Left lung (tissue), 10 donors: Measurements from ENCODE around the gene SMIM23. TPM values are rescaled to one million over a fixed set of nuclear protein-coding genes. Genes with fewer than 3 reads are reported as not detected.

Experiments
- ATAC-seq: fragments of 200-7000 bp; cut with Tn5 transposase; one replicate; pipeline ENCODE4 v1.9.1; 2020; ENCODE audit warnings: moderate library complexity
- DNase-seq, 4 donors: peaks; one replicate each; pipeline ENCODE4 v3.0.0-alpha.2; 2013 to 2020
- H3K27ac ChIP-seq, 2 donors: fragments of 200-600 bp; sonication (generic) in 1 of 2; one replicate each; pipeline versions ENCODE4 v1.5.0 to v1.8.0; 2020 to 2021
- H3K27me3 ChIP-seq, 2 donors: fragments of 200-600 bp; sonication (generic) in 1 of 2; one replicate each; pipeline versions ENCODE4 v1.5.0 to v1.8.0; 2020 to 2021
- H3K36me3 ChIP-seq, 2 donors: fragments of 200-600 bp; sonication (generic) in 1 of 2; one replicate each; pipeline versions ENCODE4 v1.5.0 to v1.8.0; 2020 to 2021
- H3K4me1 ChIP-seq, 2 donors: fragments of 200-600 bp; one replicate each; pipeline ENCODE4 v1.8.0; 2021
- H3K4me3 ChIP-seq, 2 donors: fragments of 200-600 bp; sonication (generic) in 1 of 2; one replicate each; pipeline versions ENCODE4 v1.5.0 to v1.8.0; 2020 to 2021; ENCODE audit warnings: mild to moderate bottlenecking in 1 of 2
- H3K9me3 ChIP-seq, 2 donors: fragments of 200-600 bp; sonication (generic) in 1 of 2; one replicate each; pipeline versions ENCODE4 v1.5.0 to v1.8.0; 2020 to 2021
- CTCF ChIP-seq, 2 donors: fragments of 200-600 bp; sonication (generic) in 1 of 2; IDR thresholded peaks; one replicate each; pipeline versions ENCODE4 v1.5.0 to v1.8.0; 2021; ENCODE audit warnings: antibody characterized with exemption in 2 of 2
- intact Hi-C, 2 donors: fragments of 100-400 bp; cut with DNase I; formaldehyde crosslinking; loops; one replicate each; pipeline versions ENCODE4 v1.11.2 to v1.14.2; 2022
- polyA plus RNA-seq, 6 donors: library from polyadenylated mRNA; unstranded; fragments of 120-200 nt; gene quantifications; one replicate each; pipeline ENCODE4 v1.2.1, GENCODE V29; 2013; ENCODE audit not compliant: insufficient read length in 6 of 6
- total RNA-seq, 2 donors: library from RNA; stranded (reverse); fragmentation: NEBNext Ultra II Directional; extraction: Animal tissue kit (Norgen Biotek cat#: 25700); gene quantifications; one replicate each; pipeline ENCODE4 v1.2.1, GENCODE V29; 2021
- donor health status: DM: no; HTN: yes; CAD: no.
- donor health status: DM: no; HTN: no; CAD: no.

The SMIM23 gene
- total and polyA plus RNA-seq, 8 donors: not detected

GRCh38 chr5:171805746-171806145 is 20.1 kb downstream of the SMIM23 start:
- no peak for ATAC-seq
- intact Hi-C loops: no loop called here
- peaks cover 0 to 36% of the 10 kb centered on the region in 2 donors for H3K27me3 ChIP-seq
- no peak for DNase-seq
- H3K4me3 ChIP-seq: no peak overlapping the region
- H3K27ac ChIP-seq: no peak overlapping the region
- H3K36me3 ChIP-seq: no peaks in the 10 kb centered on the region
- TF ChIP-seq CTCF (IDR thresholded peaks at IDR 0.05): no peak
- no peaks in the 10 kb centered on the region for H3K9me3 ChIP-seq
- no peaks in the 10 kb centered on the region for H3K4me1 ChIP-seq

- ATAC-seq (no peak), DNase-seq (peak in 1 of 4 donors; percentile 32)
- H3K36me3 ChIP-seq: no peaks in the 10 kb centered on the region
- no peaks in the 10 kb centered on the region for H3K4me1 ChIP-seq
- peaks cover 0 to 36% of the 10 kb centered on the region in 2 donors for H3K27me3 ChIP-seq
- H3K27ac ChIP-seq: no peak overlapping the region
- peaks cover 0 to 4% of the 10 kb centered on the region in 2 donors for H3K9me3 ChIP-seq
- no peak overlapping the region for H3K4me3 ChIP-seq
- no peak for TF ChIP-seq CTCF (IDR thresholded peaks at IDR 0.05)
- intact Hi-C loops: no loop called here
Measured at GRCh38 chr5:171806976-171807747, 21.5 kb downstream of the SMIM23 start.

- TF ChIP-seq CTCF (IDR thresholded peaks at IDR 0.05): no peak
- DNase-seq (no peak), ATAC-seq (no peak)
- Histone ChIP-seq H3K36me3 (no peaks in the 10 kb centered on the region), H3K27me3 (peaks cover 0 to 36% of the 10 kb centered on the region in 2 donors), H3K9me3 (peaks cover 0 to 4% of the 10 kb centered on the region in 2 donors), H3K27ac (no peak overlapping the region), H3K4me3 (no peak overlapping the region), H3K4me1 (no peaks in the 10 kb centered on the region)
- intact Hi-C loops: no loop called here
Measured at GRCh38 chr5:171808453-171808852, 22.8 kb downstream of the SMIM23 start.

- no peak for DNase-seq
- peaks cover 0 to 4% of the 10 kb centered on the region in 2 donors for H3K9me3 ChIP-seq
- no peaks in the 10 kb centered on the region for H3K4me1 ChIP-seq
Measured at GRCh38 chr5:171808951-171809350, 23.3 kb downstream of the SMIM23 start.

More at GRCh38 chr5:171808951-171809350, 23.3 kb downstream of the SMIM23 start:
- H3K36me3 ChIP-seq: no peaks in the 10 kb centered on the region
- H3K27me3 ChIP-seq: peaks cover 0 to 36% of the 10 kb centered on the region in 2 donors
- no peak overlapping the region for H3K27ac ChIP-seq
- no peak for ATAC-seq
- no peak for TF ChIP-seq CTCF (IDR thresholded peaks at IDR 0.05)
- no peak overlapping the region for H3K4me3 ChIP-seq
- intact Hi-C loops: no loop called here
